Transverse colon (tissue), 3 donors: ENCODE measurements around the gene CST4.
"Not testable (repeated sequence)": the region's sequence is repeated elsewhere in the genome, so short reads cannot be mapped to it uniquely, and the experiment has no call there.

Source experiments
- EP300 ChIP-seq: sonication (generic); formaldehyde crosslinking; IDR thresholded peaks from one replicate; pipeline ENCODE4 v1.6.1; 2017; ENCODE audit warnings: antibody characterized with exemption, low read depth
- POLR2A ChIP-seq: fragments of 450-650 bp; IDR thresholded peaks from one replicate; pipeline ENCODE4 v1.6.1; 2016; ENCODE audit warnings: antibody characterized with exemption, mild to moderate bottlenecking, moderate library complexity
- TF ChIP-seq, protein P1 (sequence below), 5 experiments: fragments of 200-600 bp in 3 of 5; fragments of 450-650 bp in 2 of 5; sonication (generic) in 3 of 5; IDR thresholded peaks; 1 replicate in 2 of 5; 2 replicates in 3 of 5; pipeline ENCODE4 v1.5.1; 2016 to 2017; ENCODE audit warnings: antibody characterized with exemption in 5 of 5, inconsistent platforms in 3 of 5, mild to moderate bottlenecking in 2 of 5, moderate library complexity in 1 of 5

DNA sequence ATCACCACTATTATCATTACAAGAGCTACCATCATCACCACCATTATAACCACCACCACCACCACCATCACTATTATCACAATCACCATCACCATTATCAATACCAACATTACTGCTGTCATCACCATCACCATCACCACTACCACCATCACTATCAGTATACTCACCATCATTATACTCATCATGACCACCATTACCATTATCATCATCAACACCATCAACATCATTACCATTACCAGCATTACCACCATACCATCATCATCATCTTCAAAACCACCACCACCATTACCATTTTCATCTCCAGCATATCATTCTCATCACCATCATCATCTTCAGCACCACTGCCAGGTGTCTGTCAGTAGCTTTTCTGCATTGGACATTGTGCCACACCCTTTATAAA is 22.9 kb upstream of the CST4 start:
- TF ChIP-seq, protein P1, sequence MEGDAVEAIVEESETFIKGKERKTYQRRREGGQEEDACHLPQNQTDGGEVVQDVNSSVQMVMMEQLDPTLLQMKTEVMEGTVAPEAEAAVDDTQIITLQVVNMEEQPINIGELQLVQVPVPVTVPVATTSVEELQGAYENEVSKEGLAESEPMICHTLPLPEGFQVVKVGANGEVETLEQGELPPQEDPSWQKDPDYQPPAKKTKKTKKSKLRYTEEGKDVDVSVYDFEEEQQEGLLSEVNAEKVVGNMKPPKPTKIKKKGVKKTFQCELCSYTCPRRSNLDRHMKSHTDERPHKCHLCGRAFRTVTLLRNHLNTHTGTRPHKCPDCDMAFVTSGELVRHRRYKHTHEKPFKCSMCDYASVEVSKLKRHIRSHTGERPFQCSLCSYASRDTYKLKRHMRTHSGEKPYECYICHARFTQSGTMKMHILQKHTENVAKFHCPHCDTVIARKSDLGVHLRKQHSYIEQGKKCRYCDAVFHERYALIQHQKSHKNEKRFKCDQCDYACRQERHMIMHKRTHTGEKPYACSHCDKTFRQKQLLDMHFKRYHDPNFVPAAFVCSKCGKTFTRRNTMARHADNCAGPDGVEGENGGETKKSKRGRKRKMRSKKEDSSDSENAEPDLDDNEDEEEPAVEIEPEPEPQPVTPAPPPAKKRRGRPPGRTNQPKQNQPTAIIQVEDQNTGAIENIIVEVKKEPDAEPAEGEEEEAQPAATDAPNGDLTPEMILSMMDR (IDR thresholded peaks at IDR 0.05) = not testable (repeated sequence)
- TF ChIP-seq EP300, POLR2A: not testable (repeated sequence)
